Lung (tissue), 12 donors: ENCODE measurements around the gene KIF25. TPM values are rescaled to one million over a fixed set of nuclear protein-coding genes. Genes with fewer than 3 reads are reported as not detected.
A peak's percentile ranks its signal among the peaks of the same experiment; 100 is the strongest.

Source experiments
- ATAC-seq: fragments of 200-7000 bp; cut with Tn5 transposase; one replicate; pipeline ENCODE4 v1.9.1; 2020; ENCODE audit warnings: moderate number of reproducible peaks; ENCODE audit not compliant: insufficient read depth, low FRiP score
- DNase-seq, 3 donors: peaks; one replicate each; pipeline ENCODE4 v3.0.0-alpha.2; 2013 to 2017
- H3K27ac ChIP-seq, 2 donors: one replicate each; pipeline ENCODE4 v1.5.1; 2013; ENCODE audit warnings: mild to moderate bottlenecking in 2 of 2, moderate library complexity in 2 of 2, control low read depth in 1 of 2, inconsistent platforms in 1 of 2, low read depth in 1 of 2, low read length in 1 of 2
- H3K27me3 ChIP-seq, 3 donors: one replicate each; pipeline ENCODE4 v1.5.1; 2013; ENCODE audit warnings: low read length in 2 of 3; ENCODE audit not compliant: control insufficient read depth in 3 of 3, insufficient read depth in 3 of 3
- H3K36me3 ChIP-seq, 4 donors: one replicate each; pipeline ENCODE4 v1.5.1; 2013; ENCODE audit warnings: low read length in 4 of 4, mild to moderate bottlenecking in 1 of 4, moderate library complexity in 1 of 4; ENCODE audit not compliant: control insufficient read depth in 4 of 4, insufficient read depth in 4 of 4
- H3K4me1 ChIP-seq, 5 donors: one replicate each; pipeline ENCODE4 v1.5.1; 2013; ENCODE audit warnings: low read length in 5 of 5, mild to moderate bottlenecking in 2 of 5, moderate library complexity in 1 of 5; ENCODE audit not compliant: control insufficient read depth in 5 of 5, insufficient read depth in 5 of 5
- H3K4me3 ChIP-seq: one replicate; pipeline ENCODE4 v1.5.1; 2013; ENCODE audit warnings: mild to moderate bottlenecking, control low read depth, moderate library complexity
- H3K9ac ChIP-seq, 2 donors: one replicate each; pipeline ENCODE4 v1.5.1; 2013; ENCODE audit warnings: low read length in 2 of 2, control low read depth in 1 of 2; ENCODE audit not compliant: insufficient read depth in 1 of 2
- H3K9me3 ChIP-seq, 4 donors: one replicate each; pipeline ENCODE4 v1.5.1; 2013; ENCODE audit warnings: low read length in 3 of 4, mild to moderate bottlenecking in 1 of 4, moderate library complexity in 1 of 4; ENCODE audit not compliant: control insufficient read depth in 4 of 4, insufficient read depth in 3 of 4
- WGBS, 2 donors: extraction: QIAGEN DNeasy Blood & Tissue Kit; methylation state at CpG; one replicate each; pipeline ENCODE4 v1.1.7; 2013; 5-methylcytosine and 5-hydroxymethylcytosine counted together
- polyA plus RNA-seq, 2 donors: library from polyadenylated mRNA; stranded (reverse); fragments of 200-250 nt; gene quantifications; one replicate each; pipeline ENCODE4 v1.2.1, GENCODE V29; 2013
- total RNA-seq, 2 donors: library from RNA; depleted of rRNA in 1 of 2; stranded (reverse); fragments of >200 nt in 1 of 2; gene quantifications; one replicate each; pipeline ENCODE4 v1.2.1, GENCODE V29; 2014 to 2021
- TF ChIP-seq, protein P1 (sequence below): IDR thresholded peaks from 2 replicates; pipeline ENCODE4 v1.5.1; 2012; ENCODE audit warnings: mild to moderate bottlenecking; ENCODE audit errors: control extremely low read depth, extremely low read depth
- donor health status: control.
- donor health status: control.
- donor health status: Bipolar disorder and iron deficiency.
- donor health status: healthy.
- donor health status: DM: yes; HTN: yes; CAD: no.

KIF25 gene
- total and polyA plus RNA-seq, 4 donors: 0.24 to 5.3 (median 0.53) TPM

GRCh38 chr6:168061269-168062210 is 64.1 kb downstream of the KIF25 start:
- no peak overlapping the region for H3K27ac ChIP-seq
- H3K36me3 ChIP-seq: no peaks in the 10 kb centered on the region
- no peaks in the 10 kb centered on the region for H3K27me3 ChIP-seq
- H3K4me3 ChIP-seq: no peak overlapping the region
- no peaks in the 10 kb centered on the region for H3K9me3 ChIP-seq
- DNase-seq (peak in 1 of 3 donors; percentile 31), ATAC-seq (no peak)
- H3K9ac ChIP-seq: no peak overlapping the region
- TF ChIP-seq, protein P1, sequence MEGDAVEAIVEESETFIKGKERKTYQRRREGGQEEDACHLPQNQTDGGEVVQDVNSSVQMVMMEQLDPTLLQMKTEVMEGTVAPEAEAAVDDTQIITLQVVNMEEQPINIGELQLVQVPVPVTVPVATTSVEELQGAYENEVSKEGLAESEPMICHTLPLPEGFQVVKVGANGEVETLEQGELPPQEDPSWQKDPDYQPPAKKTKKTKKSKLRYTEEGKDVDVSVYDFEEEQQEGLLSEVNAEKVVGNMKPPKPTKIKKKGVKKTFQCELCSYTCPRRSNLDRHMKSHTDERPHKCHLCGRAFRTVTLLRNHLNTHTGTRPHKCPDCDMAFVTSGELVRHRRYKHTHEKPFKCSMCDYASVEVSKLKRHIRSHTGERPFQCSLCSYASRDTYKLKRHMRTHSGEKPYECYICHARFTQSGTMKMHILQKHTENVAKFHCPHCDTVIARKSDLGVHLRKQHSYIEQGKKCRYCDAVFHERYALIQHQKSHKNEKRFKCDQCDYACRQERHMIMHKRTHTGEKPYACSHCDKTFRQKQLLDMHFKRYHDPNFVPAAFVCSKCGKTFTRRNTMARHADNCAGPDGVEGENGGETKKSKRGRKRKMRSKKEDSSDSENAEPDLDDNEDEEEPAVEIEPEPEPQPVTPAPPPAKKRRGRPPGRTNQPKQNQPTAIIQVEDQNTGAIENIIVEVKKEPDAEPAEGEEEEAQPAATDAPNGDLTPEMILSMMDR: no peak
- WGBS, 2 donors: 88 to 90% methylated on average over 29 of the region's 29 CpGs
- peaks cover 0 to 9% (median 2%) of the 10 kb centered on the region in 5 donors for H3K4me1 ChIP-seq

DNA sequence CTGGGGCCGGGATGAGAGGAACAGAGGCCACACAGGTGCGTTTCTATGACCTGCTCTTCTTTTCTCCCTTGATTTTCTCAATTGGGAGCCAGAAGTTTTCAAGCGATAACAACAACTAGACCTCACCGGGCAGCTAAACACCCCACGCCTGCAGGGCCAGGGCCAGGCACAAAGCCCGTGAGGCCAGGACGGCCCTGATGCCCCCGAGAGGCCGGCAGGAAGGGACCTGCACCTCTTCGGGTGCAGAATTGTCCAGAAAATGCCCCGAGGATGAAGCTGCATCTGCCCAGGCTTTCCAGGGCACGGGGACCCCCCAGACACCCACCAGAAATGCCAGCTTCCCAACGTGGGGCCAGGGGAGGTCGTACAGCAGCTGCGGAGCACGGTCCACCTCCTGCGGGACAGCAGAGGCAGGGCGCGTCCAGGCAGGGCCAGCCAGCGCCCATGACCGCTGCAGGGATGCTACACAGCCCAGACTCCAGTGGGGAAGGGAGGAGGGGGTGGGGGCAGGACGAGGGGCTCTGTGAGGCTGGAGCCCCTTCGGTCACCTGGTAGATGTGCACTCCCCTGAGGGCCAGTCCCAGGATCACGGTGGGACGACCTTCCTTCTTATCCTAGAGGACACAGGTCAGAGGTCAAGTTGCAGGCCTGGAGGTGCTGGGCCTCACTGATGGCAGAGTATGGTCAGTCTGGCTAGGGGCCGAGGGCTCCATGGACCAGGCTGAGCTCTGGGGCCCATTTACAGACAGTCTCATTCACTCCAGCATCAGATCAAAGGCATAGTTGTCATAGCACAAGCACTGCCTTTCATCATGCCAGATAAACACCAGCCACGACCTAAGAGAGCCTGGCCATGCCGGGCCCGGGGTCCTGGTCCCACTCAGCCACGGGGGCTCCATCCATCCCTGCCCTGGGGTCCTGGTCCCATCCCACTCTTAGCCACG is 65.1 kb downstream of the KIF25 start:
- DNase-seq (no peak), ATAC-seq (no peak)
- H3K27ac ChIP-seq: no peak overlapping the region
- no peak overlapping the region for H3K9ac ChIP-seq
- no peaks in the 10 kb centered on the region for H3K36me3 ChIP-seq
- no peak overlapping the region for H3K4me3 ChIP-seq
- no peaks in the 10 kb centered on the region for H3K27me3 ChIP-seq
- H3K4me1 ChIP-seq: peaks cover 0 to 9% (median 2%) of the 10 kb centered on the region in 5 donors
- no peaks in the 10 kb centered on the region for H3K9me3 ChIP-seq
- TF ChIP-seq, protein P1: no peak
- WGBS, 2 donors: 89 to 92% methylated on average over 31 of the region's 31 CpGs

DNA sequence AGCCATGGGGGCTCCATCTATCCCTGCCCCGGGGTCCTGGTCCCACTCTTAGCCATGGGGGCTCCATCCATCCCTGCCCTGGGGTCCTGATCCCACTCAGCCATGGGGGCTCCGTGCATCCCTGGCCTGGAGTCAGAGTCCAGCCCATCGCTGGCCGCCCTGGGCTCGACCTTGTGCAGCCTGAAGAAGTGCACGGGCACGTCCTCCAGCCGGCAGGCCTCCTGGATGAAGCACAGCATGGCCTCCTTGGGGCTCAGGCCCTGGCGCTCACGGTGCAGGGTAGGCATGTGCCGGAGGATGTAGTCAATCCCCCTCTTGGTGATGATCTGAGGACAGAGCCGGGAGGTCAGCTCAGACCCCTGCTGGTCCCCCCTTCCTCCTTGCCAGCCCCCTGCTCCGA is 66.0 kb downstream of the KIF25 start:
- no peak overlapping the region for H3K4me3 ChIP-seq
- ATAC-seq: no peak
- no peak overlapping the region for H3K9ac ChIP-seq
- TF ChIP-seq, protein P1: no peak
- no peaks in the 10 kb centered on the region for H3K36me3 ChIP-seq
- H3K4me1 ChIP-seq: peaks cover 0 to 9% (median 2%) of the 10 kb centered on the region in 5 donors
- DNase-seq: no peak
- H3K27me3 ChIP-seq: no peaks in the 10 kb centered on the region
- H3K27ac ChIP-seq: no peak overlapping the region
- WGBS, 2 donors: 93% methylated on average over 13 of the region's 13 CpGs
- H3K9me3 ChIP-seq: no peaks in the 10 kb centered on the region
